BE2C (cell line): ENCODE data around the gene MIS12.

ENCODE experiments used
- DNase-seq: peaks from one replicate; pipeline ENCODE4 v3.0.0-alpha.2; 2020
- H3K27me3 ChIP-seq: fragments of 250-450 bp; sonication (Bioruptor Pico); 2 replicates; pipeline ENCODE4 v1.5.1; 2020; ENCODE audit warnings: mild to moderate bottlenecking
- H3K36me3 ChIP-seq: fragments of 250-450 bp; sonication (Bioruptor Pico); 2 replicates; pipeline ENCODE4 v1.5.1; 2020; ENCODE audit warnings: mild to moderate bottlenecking
- H3K4me1 ChIP-seq: fragments of 250-450 bp; sonication (Bioruptor Pico); 2 replicates; pipeline ENCODE4 v1.5.1; 2020
- H3K4me3 ChIP-seq: 2 replicates; pipeline ENCODE4 v1.5.1; 2011; ENCODE audit warnings: low read depth, low read length
- H3K9me3 ChIP-seq: fragments of 250-450 bp; sonication (Bioruptor Pico); 2 replicates; pipeline ENCODE4 v1.5.1; 2020
- TF ChIP-seq, protein P1 (sequence below): IDR thresholded peaks from 2 replicates; pipeline ENCODE4 v1.5.1; 2012; ENCODE audit warnings: mild to moderate bottlenecking, low read depth, low read length

Gene MIS12

GRCh38 chr17:5444209-5444608 is 42.2 kb upstream of the MIS12 start:
- no peaks in the 10 kb centered on the region for H3K4me1 ChIP-seq
- no peaks in the 10 kb centered on the region for H3K9me3 ChIP-seq
- TF ChIP-seq, protein P1, sequence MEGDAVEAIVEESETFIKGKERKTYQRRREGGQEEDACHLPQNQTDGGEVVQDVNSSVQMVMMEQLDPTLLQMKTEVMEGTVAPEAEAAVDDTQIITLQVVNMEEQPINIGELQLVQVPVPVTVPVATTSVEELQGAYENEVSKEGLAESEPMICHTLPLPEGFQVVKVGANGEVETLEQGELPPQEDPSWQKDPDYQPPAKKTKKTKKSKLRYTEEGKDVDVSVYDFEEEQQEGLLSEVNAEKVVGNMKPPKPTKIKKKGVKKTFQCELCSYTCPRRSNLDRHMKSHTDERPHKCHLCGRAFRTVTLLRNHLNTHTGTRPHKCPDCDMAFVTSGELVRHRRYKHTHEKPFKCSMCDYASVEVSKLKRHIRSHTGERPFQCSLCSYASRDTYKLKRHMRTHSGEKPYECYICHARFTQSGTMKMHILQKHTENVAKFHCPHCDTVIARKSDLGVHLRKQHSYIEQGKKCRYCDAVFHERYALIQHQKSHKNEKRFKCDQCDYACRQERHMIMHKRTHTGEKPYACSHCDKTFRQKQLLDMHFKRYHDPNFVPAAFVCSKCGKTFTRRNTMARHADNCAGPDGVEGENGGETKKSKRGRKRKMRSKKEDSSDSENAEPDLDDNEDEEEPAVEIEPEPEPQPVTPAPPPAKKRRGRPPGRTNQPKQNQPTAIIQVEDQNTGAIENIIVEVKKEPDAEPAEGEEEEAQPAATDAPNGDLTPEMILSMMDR: no peak
- DNase-seq: no peak
- H3K4me3 ChIP-seq: no peak overlapping the region
- peaks cover 20% of the 10 kb centered on the region for H3K36me3 ChIP-seq
- H3K27me3 ChIP-seq: no peaks in the 10 kb centered on the region

GRCh38 chr17:5446786-5447185 is 39.6 kb upstream of the MIS12 start:
- TF ChIP-seq, protein P1: no peak
- peaks cover 23% of the 10 kb centered on the region for H3K36me3 ChIP-seq
- no peak overlapping the region for H3K4me3 ChIP-seq
- H3K9me3 ChIP-seq: no peaks in the 10 kb centered on the region
- H3K27me3 ChIP-seq: no peaks in the 10 kb centered on the region
- H3K4me1 ChIP-seq: no peaks in the 10 kb centered on the region
- no peak for DNase-seq

GRCh38 chr17:5464717-5465507 is 21.5 kb upstream of the MIS12 start:
- TF ChIP-seq, protein P1: no peak
- H3K36me3 ChIP-seq: peaks cover 5% of the 10 kb centered on the region; the same call in 1 of the 2 replicates
- H3K9me3 ChIP-seq: no peaks in the 10 kb centered on the region; the same call in 1 of the 2 replicates
- no peaks in the 10 kb centered on the region for H3K4me1 ChIP-seq
- H3K27me3 ChIP-seq: no peaks in the 10 kb centered on the region
- H3K4me3 ChIP-seq: no peak overlapping the region
- no peak for DNase-seq

DNA sequence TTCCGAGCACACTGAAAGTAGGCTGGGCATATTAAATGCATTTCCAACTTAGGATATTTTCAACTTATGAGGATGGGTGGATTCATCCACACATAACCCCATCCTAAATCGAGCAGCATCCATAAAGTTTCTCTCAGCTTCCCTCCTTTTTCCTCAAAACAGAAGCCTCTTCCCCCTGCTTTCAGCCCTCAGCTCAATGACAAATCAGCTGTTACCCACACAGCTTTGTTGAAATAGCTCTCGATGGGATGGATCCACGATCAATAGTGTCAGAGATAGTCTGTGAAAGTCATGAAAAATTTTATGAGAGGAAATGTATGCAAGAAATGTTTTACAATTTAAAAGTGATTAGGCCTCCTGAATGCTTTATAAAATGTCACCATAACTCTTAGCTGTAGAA is 20.1 kb upstream of the MIS12 start:
- Histone ChIP-seq H3K9me3 (no peaks in the 10 kb centered on the region; the same call in 1 of the 2 replicates), H3K4me1 (no peaks in the 10 kb centered on the region), H3K36me3 (peaks cover 5% of the 10 kb centered on the region; the same call in 1 of the 2 replicates), H3K4me3 (peak overlapping the region; percentile 83), H3K27me3 (no peaks in the 10 kb centered on the region)
- DNase-seq: no peak
- TF ChIP-seq, protein P1: no peak

- H3K9me3 ChIP-seq: no peaks in the 10 kb centered on the region; the same call in 1 of the 2 replicates
- peaks cover 1% of the 10 kb centered on the region; the same call in 1 of the 2 replicates for H3K36me3 ChIP-seq
- TF ChIP-seq, protein P1: no peak
- no peaks in the 10 kb centered on the region for H3K4me1 ChIP-seq
- peak overlapping the region; percentile 83 for H3K4me3 ChIP-seq
- no peak for DNase-seq
- H3K27me3 ChIP-seq: no peaks in the 10 kb centered on the region
These were observed 18.9 kb upstream of the MIS12 start for GRCh38 chr17:5467416-5467815.

DNA sequence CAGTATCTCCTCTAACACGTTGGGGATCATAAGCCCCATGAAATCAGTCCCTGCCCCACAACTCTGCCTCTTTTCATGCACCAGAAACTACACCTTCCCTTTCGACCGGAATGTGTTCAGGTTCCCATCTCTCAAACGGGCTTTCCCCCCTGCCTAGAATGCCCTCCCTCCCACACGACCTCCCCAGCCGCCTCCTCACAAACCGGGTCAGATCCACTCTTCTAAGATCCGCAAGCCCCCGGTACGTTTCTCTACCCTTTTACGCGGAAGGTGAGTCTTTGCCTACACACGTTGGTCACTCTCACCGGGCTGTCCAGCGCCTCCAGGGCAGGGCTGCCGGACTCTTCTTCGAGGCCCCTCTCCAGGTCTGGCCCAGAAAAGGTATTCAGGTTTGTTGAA is 18.3 kb upstream of the MIS12 start:
- Histone ChIP-seq H3K4me1 (no peaks in the 10 kb centered on the region), H3K4me3 (peak overlapping the region; percentile 83), H3K27me3 (no peaks in the 10 kb centered on the region), H3K36me3 (no peaks in the 10 kb centered on the region), H3K9me3 (no peaks in the 10 kb centered on the region; the same call in 1 of the 2 replicates)
- no peak for DNase-seq
- TF ChIP-seq, protein P1: no peak
